HG03139 (cell line): ENCODE measurements around the gene TFAP2C.
"Not testable (repeated sequence)": the region's sequence is repeated elsewhere in the genome, so short reads cannot be mapped to it uniquely, and the experiment has no call there.

Experiments used
- ATAC-seq: cut with Tn5 transposase; IDR thresholded peaks from one replicate; pipeline ENCODE4 v1.9.1; 2021; ENCODE audit not compliant: unreplicated experiment

The TFAP2C gene

DNA sequence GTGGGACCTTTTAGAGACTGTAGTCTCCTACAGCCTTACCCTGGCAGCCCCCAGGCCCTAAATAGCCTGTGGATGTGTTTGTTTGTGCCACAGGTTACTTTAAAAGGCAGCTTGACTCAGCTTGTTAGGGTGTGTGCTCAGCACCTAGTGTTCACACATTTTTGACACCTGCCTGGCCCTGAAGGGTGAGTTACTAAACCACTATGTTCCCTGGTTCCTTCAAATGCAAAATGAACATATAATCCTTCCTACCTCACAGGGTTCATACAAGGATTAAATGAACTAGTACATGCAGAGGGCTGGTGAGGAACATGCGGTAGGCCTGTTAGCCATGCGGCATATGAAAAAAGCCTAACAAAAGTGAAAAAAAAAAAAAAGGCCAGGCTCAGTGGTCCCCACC is 14.9 kb upstream of the TFAP2C start:
- no peak for ATAC-seq

DNA sequence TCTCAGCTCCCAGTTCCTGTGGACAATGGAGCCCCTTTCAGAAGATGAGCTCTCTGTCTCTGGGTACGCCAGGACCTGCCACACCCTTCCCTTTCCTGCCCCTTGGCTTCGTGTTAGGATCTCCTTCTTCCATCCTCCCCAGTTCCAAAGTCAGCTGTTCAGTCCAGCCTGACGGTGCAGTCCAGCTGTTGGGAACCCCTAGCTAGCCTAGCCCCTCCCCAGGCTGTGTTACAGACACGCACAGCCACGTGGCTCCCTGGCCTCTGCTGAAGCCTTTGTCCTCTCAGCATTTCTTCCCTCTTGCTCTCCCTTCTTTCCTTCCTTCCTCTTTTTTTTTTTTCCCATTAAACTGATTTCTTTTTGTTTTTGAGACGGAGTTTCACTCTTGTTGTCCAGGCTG is 12.4 kb upstream of the TFAP2C start:
- no peak for ATAC-seq

DNA sequence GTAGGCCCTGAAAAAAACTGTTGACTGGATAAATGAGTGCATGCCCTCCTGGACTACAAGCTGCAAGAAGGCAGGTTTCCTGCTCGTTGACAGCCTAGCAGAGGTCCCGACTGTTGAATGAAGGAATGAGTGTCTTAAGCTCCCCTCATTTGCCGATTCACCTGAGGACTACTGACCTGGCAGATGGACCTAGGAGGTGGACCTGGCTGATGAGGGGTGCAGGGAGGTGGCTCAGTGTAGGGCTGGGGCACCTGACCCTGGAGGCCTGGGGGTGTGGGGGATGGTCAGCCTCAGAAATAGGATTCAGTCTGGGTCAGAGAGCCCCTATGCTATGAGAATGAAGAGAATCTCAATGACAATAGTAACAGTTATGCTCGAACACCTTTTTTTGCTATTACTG is 11.6 kb upstream of the TFAP2C start:
- no peak for ATAC-seq

DNA sequence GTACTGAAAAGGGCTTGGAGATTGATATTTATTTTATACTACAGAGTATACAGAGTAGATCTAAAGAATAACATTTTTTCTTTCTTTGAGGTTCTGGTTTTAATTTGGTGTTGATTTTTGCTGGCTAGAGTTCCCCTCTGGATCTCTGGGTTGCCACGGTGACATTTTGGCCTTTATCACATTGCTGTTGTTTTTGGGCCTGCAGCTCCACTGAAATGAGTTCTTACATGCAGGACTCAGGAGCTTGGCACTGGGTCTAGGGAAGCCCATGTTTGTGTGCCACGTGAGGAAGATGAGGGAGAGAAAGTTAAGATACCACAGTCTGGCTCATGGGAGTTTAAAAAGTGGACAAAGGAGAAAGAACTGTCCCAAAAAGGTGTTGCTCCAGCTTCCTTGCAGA is 7.4 kb upstream of the TFAP2C start:
- ATAC-seq = no peak

DNA sequence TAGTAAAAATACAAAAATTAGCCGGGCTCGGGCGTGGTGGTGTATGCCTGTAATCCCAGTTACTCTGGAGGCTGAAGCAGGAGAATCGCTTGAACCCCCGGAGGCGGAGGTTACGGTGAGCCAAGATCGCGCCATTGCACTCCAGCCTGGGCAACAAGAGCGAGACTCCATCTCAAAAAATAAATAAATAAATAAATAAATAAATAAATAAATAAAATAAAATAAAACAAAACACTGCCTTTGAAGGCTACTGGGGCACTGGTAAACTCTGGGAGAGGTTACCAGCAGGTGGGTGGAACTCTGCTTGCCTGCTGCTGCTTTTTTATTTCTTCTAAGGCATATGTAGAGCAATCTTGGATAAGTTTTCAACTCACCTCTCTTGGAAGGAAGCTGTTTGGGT is 5.2 kb upstream of the TFAP2C start:
- not testable (repeated sequence) for ATAC-seq

DNA sequence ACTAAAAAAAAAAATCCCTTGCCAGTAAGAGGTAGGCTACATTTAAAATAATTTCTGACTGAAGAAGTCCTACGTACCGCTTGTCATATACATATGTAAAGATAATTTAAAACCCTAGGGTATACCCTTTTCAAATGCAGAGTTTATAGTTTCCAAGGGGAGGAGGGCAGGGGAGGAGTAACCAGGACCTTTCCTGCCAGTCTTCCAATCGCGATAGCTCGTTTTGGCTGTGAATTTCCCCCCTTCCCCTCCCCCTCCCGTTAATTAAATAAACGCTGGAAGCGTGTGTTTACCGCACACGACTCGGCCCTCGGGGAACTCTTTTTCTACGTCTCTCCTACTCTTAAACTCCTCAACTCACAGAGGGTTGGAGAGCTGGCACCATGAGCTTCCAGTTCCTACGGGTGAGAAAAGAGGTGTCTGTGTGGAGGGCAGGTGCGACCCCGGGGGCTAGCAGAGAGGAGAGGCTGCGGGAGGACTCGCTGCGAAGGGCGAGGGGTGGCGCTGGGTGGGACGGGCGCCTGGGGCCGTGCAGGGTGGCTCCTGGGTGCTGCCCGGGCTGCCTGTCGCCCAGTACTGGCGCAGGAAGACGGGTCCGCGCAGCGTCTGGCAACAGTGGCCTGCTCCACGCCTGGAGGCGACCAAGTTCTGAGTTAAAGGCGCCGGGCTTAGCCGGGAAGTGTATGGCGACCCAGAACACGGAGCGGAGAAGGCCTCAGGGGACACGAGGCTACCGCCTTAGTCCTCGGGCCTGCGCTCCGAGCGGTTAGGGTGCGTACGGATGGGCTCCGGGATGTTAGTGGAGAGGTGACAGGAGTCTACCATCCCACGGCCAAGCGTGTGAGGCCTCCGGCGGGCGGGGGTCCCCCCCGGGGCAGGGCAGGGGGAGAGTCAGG is 4.1 kb upstream of the TFAP2C start:
- no peak for ATAC-seq

DNA sequence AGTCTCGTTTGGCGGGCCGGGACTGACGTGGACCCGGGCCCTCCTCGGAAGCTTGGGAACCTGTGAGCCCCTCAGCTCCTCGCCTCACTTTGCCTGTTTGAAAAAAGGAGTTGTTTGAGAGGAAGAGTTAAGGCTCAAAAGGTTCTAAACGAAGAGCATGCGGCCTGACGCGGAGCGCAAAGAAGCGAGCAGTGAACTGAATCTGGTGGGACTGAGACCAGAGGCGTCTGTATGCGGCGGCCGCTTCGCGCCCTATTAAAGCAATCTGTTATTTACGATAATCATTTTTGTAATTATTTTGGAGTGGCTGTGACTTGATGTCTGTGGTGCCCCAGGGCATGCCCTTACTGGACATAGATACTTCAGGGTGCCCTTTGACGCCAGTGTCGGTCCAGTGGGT is 3.3 kb upstream of the TFAP2C start:
- ATAC-seq = no peak

DNA sequence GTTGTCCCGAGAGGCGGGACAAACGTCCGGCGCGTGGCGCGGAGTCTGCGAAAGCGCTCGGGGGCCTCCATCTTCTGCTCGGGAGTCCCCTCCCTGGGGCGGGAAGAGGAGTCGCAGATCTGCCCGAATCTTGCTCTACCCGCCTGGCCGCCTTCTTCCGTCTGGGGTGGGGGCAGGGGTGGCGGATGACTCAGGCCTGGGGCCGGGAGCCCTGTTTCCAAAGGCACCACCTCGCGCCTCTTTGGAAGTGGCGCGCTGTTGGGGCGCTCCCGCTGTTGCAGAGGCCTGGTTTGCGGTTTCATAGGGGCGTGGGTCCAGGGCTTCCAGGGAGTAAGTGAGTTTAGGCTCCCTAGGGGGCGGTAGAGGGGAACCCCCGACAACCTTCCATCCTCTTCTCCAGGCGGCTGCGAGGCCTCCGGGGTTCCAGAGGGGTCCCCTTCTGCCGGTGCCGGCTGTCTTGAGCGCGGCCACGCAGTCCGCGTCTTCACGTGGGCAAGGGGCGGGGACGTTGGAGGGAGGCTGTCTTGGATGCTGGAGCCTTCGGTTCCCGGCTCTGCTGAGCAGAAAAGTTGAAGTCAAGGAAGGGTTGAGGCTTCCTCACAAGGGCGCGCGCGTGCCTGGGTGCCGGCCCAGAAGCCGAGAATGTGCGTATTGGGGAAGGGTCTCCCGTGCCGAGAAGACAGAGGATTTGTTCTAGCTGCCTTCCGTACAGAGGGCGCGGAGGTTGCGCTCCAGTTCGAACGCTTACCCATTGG is 2.6 kb upstream of the TFAP2C start:
- ATAC-seq = no peak

DNA sequence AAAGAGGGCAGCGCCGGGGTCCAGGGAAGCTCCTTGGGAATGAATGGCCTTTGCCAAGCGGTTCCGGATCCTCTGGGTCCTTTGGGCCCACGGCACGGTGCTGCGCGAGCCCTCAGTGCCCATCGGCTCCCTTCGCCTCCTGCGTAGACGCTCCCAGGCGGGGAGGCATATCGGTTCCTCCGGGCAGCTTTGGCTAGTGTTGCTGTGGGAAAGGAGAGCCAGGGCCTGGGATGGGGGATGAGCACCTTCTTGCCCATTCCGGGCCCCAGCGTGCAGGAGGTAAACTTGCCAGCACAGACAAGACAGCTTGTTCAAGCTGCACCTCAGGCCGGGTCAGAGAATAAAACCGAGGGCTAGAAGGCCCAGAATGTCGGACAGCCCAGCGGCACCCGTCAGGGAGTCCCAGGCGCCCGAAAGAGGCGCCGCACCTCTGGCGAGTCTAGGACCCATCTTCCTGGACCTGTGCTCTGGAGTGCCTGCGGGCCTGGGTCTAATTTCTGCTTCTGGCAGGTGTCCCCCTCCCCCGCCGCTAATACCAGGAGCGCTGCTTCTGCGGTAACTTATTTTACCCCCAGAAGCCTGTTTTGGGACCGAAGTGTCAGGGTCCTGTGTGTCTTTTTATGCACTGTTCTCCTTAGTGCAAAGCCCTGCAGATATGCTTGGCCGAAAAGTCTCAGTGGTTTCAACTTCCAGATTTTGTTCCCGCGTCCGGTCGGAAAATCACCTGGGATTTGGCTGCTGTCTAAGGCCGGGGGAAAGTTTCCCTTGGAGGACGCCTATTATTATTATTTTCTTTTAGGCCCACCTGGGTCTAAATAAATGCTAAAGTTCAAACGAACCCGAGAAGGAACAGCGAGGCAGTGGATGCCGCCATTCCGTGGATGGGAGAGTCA is 1.7 kb upstream of the TFAP2C start:
- no peak for ATAC-seq

DNA sequence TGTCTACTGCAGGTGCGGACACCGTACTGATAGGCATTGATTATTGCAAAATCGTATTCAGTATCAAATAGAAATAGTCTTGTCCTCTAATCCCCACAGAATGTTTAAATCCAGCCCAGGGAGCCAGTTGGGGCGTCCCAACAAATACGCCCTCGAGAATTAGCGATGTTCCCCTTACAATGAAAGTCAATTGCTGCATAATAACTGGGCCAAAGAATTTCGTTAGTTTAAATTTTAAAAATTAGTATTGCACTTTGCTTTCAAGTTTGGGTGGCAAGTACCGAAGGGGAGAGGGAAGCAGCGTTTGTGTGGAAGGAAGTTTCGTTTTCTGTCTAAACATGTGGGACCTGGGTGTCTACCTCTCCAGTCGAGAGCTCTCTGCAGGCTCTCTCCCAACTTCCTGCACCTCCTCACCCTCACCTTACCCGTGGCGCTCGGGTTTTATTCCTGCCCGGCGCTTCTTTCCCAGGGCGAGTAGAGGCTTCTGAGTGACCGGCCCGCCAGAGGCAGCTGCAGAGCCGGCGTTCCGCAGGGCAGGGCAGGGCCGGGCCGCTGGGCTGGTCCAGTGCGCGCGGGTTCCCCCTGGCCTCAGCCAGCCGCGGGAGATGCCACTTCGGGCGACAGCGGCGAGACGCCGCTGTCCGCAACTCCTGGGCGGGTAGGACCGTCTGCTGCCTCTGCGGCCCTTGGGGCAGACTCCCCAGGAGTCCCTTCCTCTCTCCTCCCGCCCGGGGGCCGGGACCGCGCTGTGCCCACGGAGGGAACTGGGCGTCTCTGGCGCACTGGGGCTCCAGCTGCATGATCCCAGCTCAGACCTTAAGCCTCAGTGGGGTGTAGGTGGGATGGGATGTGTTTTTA is 862 bp upstream of the TFAP2C start:
- no peak for ATAC-seq

DNA sequence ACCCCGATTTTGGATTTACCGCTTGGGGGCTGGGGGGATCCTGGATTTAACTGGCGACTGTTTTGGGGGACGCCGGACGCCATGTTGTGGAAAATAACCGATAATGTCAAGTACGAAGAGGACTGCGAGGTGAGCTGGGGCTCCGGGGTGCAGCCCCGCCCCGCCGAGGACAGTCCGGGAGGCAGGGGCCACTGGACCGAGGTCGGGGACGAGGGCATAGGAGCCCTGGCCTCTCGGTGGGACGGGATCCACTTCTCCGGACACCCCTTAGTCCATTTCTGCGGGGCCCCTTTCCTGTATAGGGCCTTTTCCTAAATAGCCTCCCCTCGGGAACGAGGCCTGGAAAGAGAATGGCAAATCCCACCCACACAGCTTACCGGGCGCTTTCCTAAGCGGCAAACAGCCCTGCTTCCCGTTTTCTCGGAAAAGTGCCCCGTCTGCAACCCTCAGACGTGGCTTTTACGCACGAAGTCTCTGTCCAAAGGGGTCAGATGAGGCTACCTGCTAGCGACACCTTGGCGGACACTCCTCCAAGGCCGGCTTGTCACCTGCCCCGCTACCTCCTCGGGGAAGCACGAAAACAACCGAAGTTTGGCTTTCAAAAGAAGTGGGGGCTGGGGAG is 469 bp downstream of the TFAP2C start:
- ATAC-seq = no peak

DNA sequence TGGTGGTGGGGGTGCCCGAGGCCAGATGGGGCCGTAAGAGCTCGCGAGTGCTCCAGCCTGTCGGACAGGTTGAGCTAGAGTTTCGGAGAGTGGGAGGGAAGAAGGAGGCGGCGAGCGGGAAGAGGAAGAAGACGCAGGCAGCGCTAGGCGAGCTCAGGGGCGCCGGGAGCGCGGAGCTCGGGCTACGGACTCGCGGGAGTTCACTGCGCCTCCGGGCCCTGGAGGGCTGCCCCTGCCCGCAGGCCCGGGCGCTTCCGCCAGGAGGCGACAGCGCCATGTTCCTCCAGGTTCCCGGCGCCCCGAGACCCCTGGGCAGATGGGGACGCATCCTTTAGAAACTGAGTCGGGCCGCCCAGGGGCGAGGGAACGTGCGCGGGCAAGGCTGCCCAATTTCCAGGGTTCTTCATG is 984 bp downstream of the TFAP2C start:
- ATAC-seq = no peak

DNA sequence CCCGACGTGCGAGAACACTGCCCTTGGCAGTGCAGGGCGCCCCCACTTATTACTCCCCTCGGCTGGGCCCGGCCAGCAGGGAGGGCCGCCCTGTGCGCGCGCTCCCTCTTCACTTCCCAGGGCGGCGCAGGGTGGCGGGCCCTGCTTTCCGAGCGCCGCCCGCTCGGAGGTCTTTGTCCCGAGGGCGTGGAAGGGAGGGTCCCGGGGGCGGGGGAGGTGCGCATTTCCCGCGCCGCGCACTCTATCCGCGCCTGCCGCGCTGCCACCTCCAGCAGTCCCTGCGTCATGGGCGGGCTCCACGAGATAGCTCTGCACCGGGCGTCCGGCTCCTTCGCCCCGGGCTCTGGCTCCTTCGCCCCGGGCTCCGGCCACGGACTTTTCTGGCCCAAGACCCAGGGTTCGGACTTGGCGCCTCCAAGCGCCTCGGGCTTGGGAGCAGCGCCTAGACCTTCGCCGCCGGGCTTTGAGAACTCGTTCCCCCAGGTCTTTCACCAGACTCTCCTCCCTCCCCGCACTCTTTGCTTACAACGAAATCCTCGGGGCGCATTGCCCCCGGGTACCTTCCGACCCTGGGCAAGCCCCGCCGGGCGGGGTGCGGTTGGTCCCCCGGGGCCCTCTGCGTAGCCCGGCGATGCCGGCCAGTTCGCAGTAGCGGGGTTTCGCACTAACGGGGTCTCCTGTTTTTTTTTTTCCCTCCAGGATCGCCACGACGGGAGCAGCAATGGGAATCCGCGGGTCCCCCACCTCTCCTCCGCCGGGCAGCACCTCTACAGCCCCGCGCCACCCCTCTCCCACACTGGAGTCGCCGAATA is 1.6 kb downstream of the TFAP2C start:
- no peak for ATAC-seq

DNA sequence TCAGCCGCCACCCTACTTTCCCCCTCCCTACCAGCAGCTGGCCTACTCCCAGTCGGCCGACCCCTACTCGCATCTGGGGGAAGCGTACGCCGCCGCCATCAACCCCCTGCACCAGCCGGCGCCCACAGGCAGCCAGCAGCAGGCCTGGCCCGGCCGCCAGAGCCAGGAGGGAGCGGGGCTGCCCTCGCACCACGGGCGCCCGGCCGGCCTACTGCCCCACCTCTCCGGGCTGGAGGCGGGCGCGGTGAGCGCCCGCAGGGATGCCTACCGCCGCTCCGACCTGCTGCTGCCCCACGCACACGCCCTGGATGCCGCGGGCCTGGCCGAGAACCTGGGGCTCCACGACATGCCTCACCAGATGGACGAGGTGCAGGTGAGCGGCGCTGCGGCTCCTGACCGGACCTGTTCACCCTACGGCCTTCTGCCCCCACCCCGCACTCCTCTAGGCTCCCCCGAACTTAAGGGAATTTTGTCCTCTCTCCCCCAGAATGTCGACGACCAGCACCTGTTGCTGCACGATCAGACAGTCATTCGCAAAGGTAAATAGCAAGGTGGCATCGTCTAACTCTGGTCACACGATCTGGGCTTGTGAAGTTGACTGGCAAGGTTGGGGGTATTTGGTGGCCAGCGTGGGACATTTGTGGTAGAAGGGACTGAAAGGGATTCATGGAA is 2.3 kb downstream of the TFAP2C start:
- ATAC-seq = no peak

DNA sequence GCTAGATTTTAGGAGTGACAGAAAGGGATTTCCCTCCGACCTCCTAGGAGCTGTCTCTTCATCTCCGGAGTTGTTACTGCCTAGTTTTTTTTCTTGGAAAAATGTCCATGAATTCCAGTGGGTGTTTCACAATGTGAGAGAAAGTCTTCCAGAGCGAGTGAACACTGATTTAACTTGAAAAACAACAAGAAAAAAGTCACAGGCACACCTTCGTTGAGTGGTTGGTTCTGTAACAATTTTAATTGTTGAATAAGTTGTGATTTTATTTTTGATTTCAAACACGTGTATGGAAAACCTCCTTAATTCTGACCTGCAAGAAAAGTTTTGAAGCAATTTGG is 2.9 kb downstream of the TFAP2C start:
- no peak for ATAC-seq

DNA sequence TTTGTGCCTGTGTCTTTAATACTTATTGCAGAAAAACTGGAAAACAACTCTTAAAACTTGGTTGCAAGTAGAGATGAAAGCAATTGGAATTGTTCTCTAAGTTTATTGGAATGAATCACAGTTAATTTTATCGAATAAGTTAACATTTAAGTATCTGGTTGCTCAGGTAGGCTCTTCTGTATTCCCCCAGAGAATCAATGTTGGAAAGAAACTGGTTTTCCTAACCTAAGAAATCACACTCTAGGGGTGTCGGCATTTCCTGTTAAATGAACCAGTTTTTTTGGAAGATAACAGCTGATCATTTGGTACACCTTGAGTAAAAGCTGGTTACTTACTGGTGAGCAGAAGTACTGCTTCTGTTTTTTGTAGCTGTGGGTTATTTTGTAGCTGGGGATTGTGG is 5.2 kb downstream of the TFAP2C start:
- ATAC-seq = no peak

DNA sequence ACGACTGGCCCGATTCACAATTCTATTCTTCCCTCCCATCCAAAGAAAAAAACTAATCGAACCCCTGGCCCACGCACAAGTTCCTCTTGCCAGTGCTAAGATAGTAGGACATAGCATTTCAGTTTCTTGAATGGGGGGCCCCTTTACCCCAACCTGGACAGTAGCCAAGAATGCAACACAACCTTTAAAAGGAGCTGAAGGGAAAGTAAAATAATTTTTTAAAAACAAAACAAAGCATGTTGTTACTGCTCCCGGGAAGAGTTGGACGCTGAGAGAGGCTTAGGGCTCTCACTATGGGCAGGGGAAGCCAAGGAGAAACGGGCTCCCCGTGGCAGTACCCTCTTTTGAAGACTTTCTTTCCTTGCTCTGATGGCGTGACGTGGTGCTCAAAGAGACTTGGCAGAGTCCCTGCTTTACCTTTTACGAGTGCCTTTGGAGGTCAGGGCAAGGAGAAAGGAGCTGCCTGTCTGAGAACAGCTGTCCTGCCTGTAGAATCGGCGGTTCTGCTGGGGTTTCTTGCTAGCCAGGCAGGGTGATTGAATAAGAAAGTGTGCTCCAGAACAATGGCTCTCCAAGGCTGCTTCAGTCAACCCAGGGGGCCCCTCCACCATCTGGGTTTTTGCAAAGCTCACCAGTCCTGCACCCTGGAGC is 5.8 kb downstream of the TFAP2C start:
- no peak for ATAC-seq

DNA sequence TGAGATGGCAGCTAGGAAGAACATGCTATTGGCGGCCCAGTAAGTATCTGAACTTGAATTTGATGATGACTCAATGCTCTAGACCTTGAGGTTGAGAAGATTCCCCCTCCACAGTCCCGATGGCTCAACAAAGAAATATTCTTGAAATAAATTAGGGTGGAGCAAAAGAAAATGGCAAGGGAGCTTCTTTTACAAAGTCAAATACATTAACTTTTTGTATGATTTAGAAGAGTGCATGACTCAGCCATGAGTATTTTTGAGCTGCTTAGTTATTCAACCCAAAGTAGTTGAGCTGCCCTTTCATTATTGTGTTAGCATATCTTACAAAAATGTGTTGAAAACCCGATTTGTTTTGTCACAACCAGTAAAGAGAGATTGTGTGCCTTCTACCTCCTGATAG is 7.6 kb downstream of the TFAP2C start:
- ATAC-seq = no peak
